Thyroid gland (tissue), 4 donors: ENCODE measurements around the gene CCDC183.

ENCODE experiments used
- CTCF ChIP-seq, 6 experiments: fragments of 200-600 bp in 3 of 6; fragments of 450-650 bp in 3 of 6; sonication (generic) in 3 of 6; IDR thresholded peaks; one replicate each; pipeline ENCODE4 v1.5.1; 2016 to 2019; ENCODE audit warnings: antibody characterized with exemption in 6 of 6, mild to moderate bottlenecking in 2 of 6, inconsistent platforms in 1 of 6, moderate library complexity in 1 of 6
- POLR2A ChIP-seq, 2 donors: fragments of 450-650 bp; IDR thresholded peaks; one replicate each; pipeline ENCODE4 v1.6.1; 2017; ENCODE audit warnings: antibody characterized with exemption in 2 of 2, mild to moderate bottlenecking in 2 of 2, moderate library complexity in 1 of 2

DNA sequence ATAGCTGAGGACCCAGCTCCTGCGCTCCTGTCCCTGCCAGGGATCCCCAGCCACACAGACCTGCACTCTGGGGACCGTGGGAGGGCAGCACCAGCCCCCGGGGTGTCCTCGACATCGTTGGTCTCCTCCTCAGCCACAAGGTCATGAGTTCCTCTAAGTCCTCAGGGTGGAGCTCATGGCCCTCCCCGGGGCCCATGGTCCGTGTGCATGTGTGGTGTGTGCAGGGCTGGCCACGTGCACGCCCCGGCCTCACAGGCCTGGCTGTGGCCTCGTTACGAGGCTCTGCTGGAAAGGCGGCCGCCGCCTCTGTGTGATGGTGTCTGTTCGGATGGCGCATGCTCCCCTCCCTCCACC is 30.0 kb downstream of the CCDC183 start:
- TF ChIP-seq POLR2A (IDR thresholded peaks at IDR 0.05) (no peak), CTCF (IDR thresholded peaks at IDR 0.05) (no peak)
